Left ventricle myocardium inferior (tissue), 1 donor: ENCODE results near the gene TRERF1. TPM values are rescaled to one million over a fixed set of nuclear protein-coding genes. Genes with fewer than 3 reads are reported as not detected.
"Not testable (repeated sequence)": the region's sequence is repeated elsewhere in the genome, so short reads cannot be mapped to it uniquely, and the experiment has no call there.

Experiments
- DNase-seq: peaks from one replicate; pipeline ENCODE4 v3.0.0-alpha.2; 2020
- H3K27ac ChIP-seq: fragments of 200-600 bp; replicated peaks from 2 replicates; pipeline ENCODE4 v1.8.0; 2021
- H3K27me3 ChIP-seq: fragments of 200-600 bp; 2 replicates; pipeline ENCODE4 v1.8.0; 2021; ENCODE audit warnings: low read depth
- H3K36me3 ChIP-seq: fragments of 200-600 bp; 2 replicates; pipeline ENCODE4 v1.8.0; 2021
- H3K4me1 ChIP-seq: fragments of 200-600 bp; 2 replicates; pipeline ENCODE4 v1.8.0; 2021
- H3K4me3 ChIP-seq: fragments of 200-600 bp; 2 replicates; pipeline ENCODE4 v1.8.0; 2021; ENCODE audit warnings: mild to moderate bottlenecking, moderate library complexity
- H3K9me3 ChIP-seq: fragments of 200-600 bp; replicated peaks from 2 replicates; pipeline ENCODE4 v1.8.0; 2021
- CTCF ChIP-seq: fragments of 200-600 bp; IDR thresholded peaks from 2 replicates; pipeline ENCODE4 v1.8.0; 2021; ENCODE audit warnings: antibody characterized with exemption, mild to moderate bottlenecking, borderline replicate concordance
- intact Hi-C: fragments of 100-400 bp; cut with micrococcal nuclease; formaldehyde crosslinking; loops from one replicate; pipeline ENCODE4 v1.11.0; 2022
- total RNA-seq: library from RNA; stranded (reverse); fragmentation: NEBNext Ultra II Directional; extraction: Animal tissue kit (Norgen Biotek cat#: 25700); gene quantifications from one replicate; pipeline ENCODE4 v1.2.1, GENCODE V29; 2021
- donor health status: DM: no; HTN: yes; CAD: no; lungs with severe emphysema.

TRERF1 gene
- total RNA-seq, 1 donor from 2014 or later, result 1.4 TPM

- no peaks in the 10 kb centered on the region for H3K4me1 ChIP-seq
- H3K36me3 ChIP-seq, result no peaks in the 10 kb centered on the region
- H3K27me3 ChIP-seq, result no peaks in the 10 kb centered on the region
- no peaks in the 10 kb centered on the region for H3K9me3 ChIP-seq
- TF ChIP-seq CTCF, result no peak
- no peak for DNase-seq
- H3K27ac ChIP-seq, result no peak overlapping the region
- H3K4me3 ChIP-seq, result no peak overlapping the region
- intact Hi-C loops, result no loop called here
Measured at GRCh38 chr6:42484261-42484660, 32.5 kb upstream of the TRERF1 start.

GRCh38 chr6:42482174-42482573 is 30.4 kb upstream of the TRERF1 start:
- H3K27me3 ChIP-seq, result no peaks in the 10 kb centered on the region
- intact Hi-C loops, result no loop called here
- H3K36me3 ChIP-seq, result no peaks in the 10 kb centered on the region
- TF ChIP-seq CTCF, result no peak
- no peaks in the 10 kb centered on the region for H3K9me3 ChIP-seq
- no peak for DNase-seq
- H3K27ac ChIP-seq, result no peak overlapping the region
- no peak overlapping the region for H3K4me3 ChIP-seq
- no peaks in the 10 kb centered on the region for H3K4me1 ChIP-seq

GRCh38 chr6:42471714-42472113 is 20.0 kb upstream of the TRERF1 start:
- peaks cover 7% of the 10 kb centered on the region for H3K27me3 ChIP-seq
- intact Hi-C loops, result no loop called here
- no peak for TF ChIP-seq CTCF
- no peaks in the 10 kb centered on the region for H3K4me1 ChIP-seq
- H3K27ac ChIP-seq, result no peak overlapping the region
- DNase-seq, result no peak
- peaks cover 26% of the 10 kb centered on the region for H3K9me3 ChIP-seq
- no peaks in the 10 kb centered on the region for H3K36me3 ChIP-seq
- H3K4me3 ChIP-seq, result no peak overlapping the region

GRCh38 chr6:42471142-42471541 is 19.4 kb upstream of the TRERF1 start:
- no peaks in the 10 kb centered on the region for H3K36me3 ChIP-seq
- TF ChIP-seq CTCF, result no peak
- no peak overlapping the region for H3K27ac ChIP-seq
- peaks cover 26% of the 10 kb centered on the region for H3K9me3 ChIP-seq
- H3K27me3 ChIP-seq, result peaks cover 7% of the 10 kb centered on the region
- no peaks in the 10 kb centered on the region for H3K4me1 ChIP-seq
- DNase-seq, result no peak
- H3K4me3 ChIP-seq, result no peak overlapping the region
- intact Hi-C loops, result no loop called here

GRCh38 chr6:42468273-42468672 is 16.5 kb upstream of the TRERF1 start:
- Histone ChIP-seq H3K27me3 (no peaks in the 10 kb centered on the region), H3K4me1 (no peaks in the 10 kb centered on the region), H3K36me3 (no peaks in the 10 kb centered on the region), H3K27ac (no peak overlapping the region), H3K4me3 (no peak overlapping the region), H3K9me3 (peaks cover 26% of the 10 kb centered on the region)
- TF ChIP-seq CTCF, result no peak
- intact Hi-C loops, result no loop called here
- DNase-seq, result no peak

- H3K4me3 ChIP-seq, result no peak overlapping the region
- intact Hi-C loops, result no loop called here
- H3K4me1 ChIP-seq, result no peaks in the 10 kb centered on the region
- no peaks in the 10 kb centered on the region for H3K27me3 ChIP-seq
- no peak overlapping the region for H3K27ac ChIP-seq
- peaks cover 26% of the 10 kb centered on the region for H3K9me3 ChIP-seq
- no peak for DNase-seq
- TF ChIP-seq CTCF, result no peak
- H3K36me3 ChIP-seq, result no peaks in the 10 kb centered on the region
Measured at GRCh38 chr6:42467651-42468050, 15.9 kb upstream of the TRERF1 start.

GRCh38 chr6:42466470-42466869 is 14.7 kb upstream of the TRERF1 start:
- H3K27me3 ChIP-seq, intact Hi-C loops: not testable (repeated sequence)

More at GRCh38 chr6:42466470-42466869, 14.7 kb upstream of the TRERF1 start:
- not testable (repeated sequence) for H3K27ac ChIP-seq, H3K36me3 ChIP-seq, DNase-seq, H3K4me3 ChIP-seq, H3K4me1 ChIP-seq
- peaks cover 26% of the 10 kb centered on the region for H3K9me3 ChIP-seq
